Measurements from ENCODE around the gene PSMC3IP.
"Not testable (repeated sequence)": the region's sequence is repeated elsewhere in the genome, so short reads cannot be mapped to it uniquely, and the experiment has no call there.

DNA sequence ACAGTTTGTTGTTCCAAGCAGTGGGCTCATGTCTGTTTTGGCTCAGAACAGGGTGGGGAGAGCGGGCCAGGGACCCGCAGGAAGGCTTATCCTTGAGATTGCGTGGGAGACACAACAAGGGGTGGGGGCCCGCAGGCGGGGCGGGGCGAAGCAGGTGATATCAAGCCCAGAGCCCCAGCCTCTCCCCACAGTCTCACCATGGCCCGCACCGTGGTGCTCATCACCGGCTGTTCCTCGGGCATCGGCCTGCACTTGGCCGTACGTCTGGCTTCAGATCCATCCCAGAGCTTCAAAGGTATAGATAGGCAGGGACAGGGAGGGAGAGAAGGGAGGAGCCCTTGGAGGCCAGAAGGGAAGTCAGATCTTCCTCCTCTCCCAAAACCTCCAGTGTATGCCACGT is 24.8 kb downstream of the PSMC3IP start, which contains the start of gene HSD17B1:
- TF ChIP-seq POLR2AphosphoS5, POLR2A (IDR thresholded peaks at IDR 0.05): not testable (repeated sequence)
- TF ChIP-seq, protein P1, sequence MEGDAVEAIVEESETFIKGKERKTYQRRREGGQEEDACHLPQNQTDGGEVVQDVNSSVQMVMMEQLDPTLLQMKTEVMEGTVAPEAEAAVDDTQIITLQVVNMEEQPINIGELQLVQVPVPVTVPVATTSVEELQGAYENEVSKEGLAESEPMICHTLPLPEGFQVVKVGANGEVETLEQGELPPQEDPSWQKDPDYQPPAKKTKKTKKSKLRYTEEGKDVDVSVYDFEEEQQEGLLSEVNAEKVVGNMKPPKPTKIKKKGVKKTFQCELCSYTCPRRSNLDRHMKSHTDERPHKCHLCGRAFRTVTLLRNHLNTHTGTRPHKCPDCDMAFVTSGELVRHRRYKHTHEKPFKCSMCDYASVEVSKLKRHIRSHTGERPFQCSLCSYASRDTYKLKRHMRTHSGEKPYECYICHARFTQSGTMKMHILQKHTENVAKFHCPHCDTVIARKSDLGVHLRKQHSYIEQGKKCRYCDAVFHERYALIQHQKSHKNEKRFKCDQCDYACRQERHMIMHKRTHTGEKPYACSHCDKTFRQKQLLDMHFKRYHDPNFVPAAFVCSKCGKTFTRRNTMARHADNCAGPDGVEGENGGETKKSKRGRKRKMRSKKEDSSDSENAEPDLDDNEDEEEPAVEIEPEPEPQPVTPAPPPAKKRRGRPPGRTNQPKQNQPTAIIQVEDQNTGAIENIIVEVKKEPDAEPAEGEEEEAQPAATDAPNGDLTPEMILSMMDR (IDR thresholded peaks at IDR 0.05): not testable (repeated sequence)
